Glutamatergic neuron (in vitro differentiated cells): ENCODE measurements around the gene ABCG1. TPM values are rescaled to one million over a fixed set of nuclear protein-coding genes. Genes with fewer than 3 reads are reported as not detected.

ENCODE experiments used
- DNase-seq: peaks from one replicate; pipeline ENCODE4 v3.0.0; 2022
- H3K27ac Mint-ChIP-seq: one replicate; pipeline ENCODE4 v1.8.0; 2020; ENCODE audit warnings: mild to moderate bottlenecking, mixed read lengths, inconsistent platforms; ENCODE audit not compliant: unreplicated experiment
- H3K27me3 Mint-ChIP-seq: one replicate; pipeline ENCODE4 v1.8.0; 2020; ENCODE audit warnings: mild to moderate bottlenecking, moderate library complexity, mixed read lengths, inconsistent platforms; ENCODE audit not compliant: unreplicated experiment
- H3K36me3 Mint-ChIP-seq: one replicate; pipeline ENCODE4 v1.8.0; 2020; ENCODE audit warnings: mild to moderate bottlenecking, mixed read lengths, inconsistent platforms; ENCODE audit not compliant: unreplicated experiment
- H3K4me1 Mint-ChIP-seq: one replicate; pipeline ENCODE4 v1.8.0; 2020; ENCODE audit warnings: mild to moderate bottlenecking, low read depth, mixed read lengths, inconsistent platforms; ENCODE audit not compliant: unreplicated experiment
- H3K4me3 Mint-ChIP-seq: one replicate; pipeline ENCODE4 v1.8.0; 2020; ENCODE audit warnings: mild to moderate bottlenecking, mixed read lengths, inconsistent platforms; ENCODE audit not compliant: unreplicated experiment
- H3K9me3 Mint-ChIP-seq: one replicate; pipeline ENCODE4 v1.8.0; 2020; ENCODE audit warnings: mild to moderate bottlenecking, moderate library complexity, mixed read lengths, inconsistent platforms; ENCODE audit not compliant: unreplicated experiment
- CTCF ChIP-seq: fragments of 200-600 bp; sonication (generic); IDR thresholded peaks from one replicate; pipeline ENCODE4 v1.5.0; 2021; ENCODE audit not compliant: partially characterized antibody, unreplicated experiment
- total RNA-seq: library from RNA; stranded (reverse); fragmentation: NEBNext Ultra II Directional; extraction: Animal tissue kit (Norgen Biotek cat#: 25700); gene quantifications from one replicate; pipeline ENCODE4 v1.2.1, GENCODE V29; 2021; ENCODE audit not compliant: unreplicated experiment

The ABCG1 gene
- total RNA-seq, 1 donor from 2014 or later = 31.9 TPM

- peaks cover 39% of the 10 kb centered on the region for H3K4me1 Mint-ChIP-seq
- no peak for TF ChIP-seq CTCF
- no peak overlapping the region for H3K27ac Mint-ChIP-seq
- peaks cover 5% of the 10 kb centered on the region for H3K27me3 Mint-ChIP-seq
- no peak for DNase-seq
- H3K4me3 Mint-ChIP-seq = peak overlapping the region; percentile 55
- H3K36me3 Mint-ChIP-seq = peaks cover 4% of the 10 kb centered on the region
- H3K9me3 Mint-ChIP-seq = peaks cover 3% of the 10 kb centered on the region
Measured at GRCh38 chr21:42234041-42234440, 15.1 kb downstream of the ABCG1 start.

DNA sequence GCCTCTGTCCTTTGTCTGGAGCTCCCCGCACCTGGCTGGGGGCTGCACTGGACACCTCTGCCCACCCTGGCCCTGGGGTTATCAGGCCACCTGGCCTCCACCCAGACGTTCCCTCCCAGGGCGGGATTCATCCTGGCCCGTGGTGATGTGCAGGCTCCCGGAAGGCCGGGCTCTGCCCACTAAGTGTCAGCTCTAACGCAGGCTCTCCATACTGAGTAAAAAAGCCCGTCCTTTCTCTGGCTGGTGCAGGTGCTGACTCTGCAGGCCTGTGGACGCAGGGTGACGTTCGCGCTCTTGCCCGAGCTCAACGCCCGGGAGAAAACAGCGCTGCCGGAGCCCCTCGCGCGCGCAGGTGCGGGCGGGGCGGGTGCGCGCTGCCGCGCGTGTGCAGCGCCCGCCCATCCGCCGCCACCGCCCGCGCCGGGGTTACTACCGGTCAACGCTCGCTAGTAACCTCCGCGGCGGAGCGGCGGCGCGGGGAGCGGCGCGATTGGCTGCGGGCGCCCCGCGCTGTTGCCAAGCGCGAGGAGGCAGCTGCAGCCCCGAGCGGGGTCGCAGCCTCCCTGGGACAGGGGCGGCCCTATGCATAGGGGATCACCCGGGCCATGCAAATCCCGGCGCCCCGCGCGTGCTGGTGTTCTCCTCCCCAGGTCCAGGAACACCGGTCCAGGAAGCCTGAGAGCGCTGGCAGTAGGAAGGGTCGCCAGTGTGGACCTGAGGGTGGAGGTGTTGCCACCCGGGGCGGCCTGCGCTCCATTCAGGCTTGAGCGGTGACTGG is 15.7 kb downstream of the ABCG1 start:
- Mint-ChIP-seq H3K27ac (peak overlapping the region; percentile 87), H3K36me3 (peaks cover 4% of the 10 kb centered on the region), H3K27me3 (peaks cover 5% of the 10 kb centered on the region)

GRCh38 chr21:42235593-42235992 is 16.7 kb downstream of the ABCG1 start:
- Mint-ChIP-seq H3K27me3 (peaks cover 5% of the 10 kb centered on the region), H3K9me3 (peaks cover 3% of the 10 kb centered on the region), H3K27ac (peak overlapping the region; percentile 87), H3K36me3 (peaks cover 4% of the 10 kb centered on the region), H3K4me1 (peaks cover 32% of the 10 kb centered on the region), H3K4me3 (peak overlapping the region; percentile 89)
- TF ChIP-seq CTCF = no peak
- DNase-seq = no peak

More for the DNA sequence above, 15.7 kb downstream of the ABCG1 start:
- DNase-seq = peak; percentile 90
- Mint-ChIP-seq H3K4me1 (peaks cover 39% of the 10 kb centered on the region), H3K4me3 (peak overlapping the region; percentile 89), H3K9me3 (peaks cover 1% of the 10 kb centered on the region)
- no peak for TF ChIP-seq CTCF

- peak overlapping the region; percentile 87 for H3K27ac Mint-ChIP-seq
- peak overlapping the region; percentile 89 for H3K4me3 Mint-ChIP-seq
- peaks cover 31% of the 10 kb centered on the region for H3K4me1 Mint-ChIP-seq
- TF ChIP-seq CTCF = no peak
- DNase-seq = no peak
- H3K9me3 Mint-ChIP-seq = peaks cover 3% of the 10 kb centered on the region
- peaks cover 5% of the 10 kb centered on the region for H3K27me3 Mint-ChIP-seq
- H3K36me3 Mint-ChIP-seq = peaks cover 4% of the 10 kb centered on the region
Measured at GRCh38 chr21:42236014-42236413, 17.1 kb downstream of the ABCG1 start.

DNA sequence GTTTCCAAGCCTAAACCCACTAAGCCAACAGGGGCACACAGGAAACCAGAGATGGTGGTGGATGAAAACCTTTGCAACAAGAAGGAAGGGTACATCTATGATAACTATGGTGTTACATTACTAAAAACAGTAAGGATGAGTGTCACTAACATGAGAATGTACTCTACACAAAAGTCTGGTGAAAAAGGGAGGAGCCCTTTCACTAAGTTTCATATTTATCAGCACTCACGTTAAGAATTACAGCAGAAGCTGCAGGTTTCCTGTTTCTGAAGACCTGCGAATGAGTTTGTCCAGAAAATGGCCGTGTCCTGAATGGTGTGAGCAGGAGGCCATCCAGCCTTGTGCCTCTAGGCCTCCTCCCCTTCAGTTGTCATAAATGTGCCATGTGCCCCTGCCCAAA is 17.8 kb downstream of the ABCG1 start:
- Mint-ChIP-seq H3K4me1 (peaks cover 31% of the 10 kb centered on the region), H3K9me3 (peaks cover 3% of the 10 kb centered on the region)

More for the DNA sequence above, 17.8 kb downstream of the ABCG1 start:
- no peak for TF ChIP-seq CTCF
- no peak for DNase-seq
- no peak overlapping the region for H3K4me3 Mint-ChIP-seq
- H3K27ac Mint-ChIP-seq = no peak overlapping the region
- peaks cover 4% of the 10 kb centered on the region for H3K36me3 Mint-ChIP-seq
- peaks cover 5% of the 10 kb centered on the region for H3K27me3 Mint-ChIP-seq
